Airway epithelial cell (primary cell): Measurements from ENCODE around the gene EDN2. TPM values are rescaled to one million over a fixed set of nuclear protein-coding genes. Genes with fewer than 3 reads are reported as not detected.

ENCODE experiments used
- total RNA-seq: library from RNA; depleted of rRNA; stranded (reverse); fragments of >200 nt; gene quantifications from 2 replicates; pipeline ENCODE4 v1.2.3, GENCODE V29; 2015

The EDN2 gene
- total RNA-seq: 2.8 and 10.1 TPM in 2 replicates

DNA sequence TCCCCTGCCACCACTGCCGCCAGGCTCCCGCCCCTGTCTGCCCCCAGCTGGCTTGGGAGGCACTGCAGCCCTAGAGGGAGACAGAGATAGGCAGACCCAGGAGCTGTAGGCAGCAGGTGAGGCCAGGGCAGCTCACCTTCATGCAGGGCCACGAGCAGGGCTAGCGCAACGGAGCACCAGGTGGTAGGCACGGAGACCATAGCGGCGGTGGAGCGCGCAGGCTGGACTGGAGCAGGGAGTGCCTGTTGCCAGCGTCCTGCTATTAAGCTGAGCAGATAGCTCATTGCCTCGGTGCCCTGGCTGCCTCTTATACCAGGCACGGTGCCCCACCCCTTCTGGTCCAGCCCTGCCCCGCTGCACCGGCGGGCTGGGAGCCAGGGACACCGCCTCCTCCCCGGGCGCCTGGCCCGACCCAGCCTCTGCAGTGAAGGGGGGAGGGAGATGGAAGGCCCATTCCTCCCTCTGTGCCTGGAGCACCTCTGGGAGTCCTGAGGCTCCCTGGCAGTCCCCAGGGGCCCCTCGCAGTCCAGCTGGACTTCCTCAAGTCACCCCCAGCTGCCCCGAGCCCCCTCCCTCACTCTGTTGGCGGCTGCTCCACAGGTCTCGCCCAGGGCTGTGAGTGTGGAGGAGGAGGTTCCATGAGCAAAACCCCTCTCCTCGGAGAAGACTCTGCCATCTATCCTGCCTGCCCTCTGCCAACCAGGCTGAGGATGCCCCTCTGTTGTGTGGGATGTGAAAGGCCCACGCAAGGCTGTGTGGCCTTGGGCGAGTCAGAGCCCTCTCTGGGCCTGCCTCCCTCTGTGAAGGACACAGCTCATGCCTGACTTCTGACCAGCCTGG is at the start of gene EDN2:
EDN2 (minus strand) TSS at position 282 of the 840 bp plus-strand sequence; CDS start at position 200, 82 bp downstream.

Other genes starting within 250 kb of the EDN2 start
- gene SCMH1, start 242.4 kb downstream of the EDN2 start, total RNA-seq: 8.7 and 13.0 TPM in 2 replicates
- gene FOXO6, start 123.2 kb downstream of the EDN2 start, total RNA-seq: 0.28 TPM in 1 of 2 replicates, not detected in the other